Medulla oblongata (tissue), 1 donor: ENCODE data around the gene ADSS2.
"Not testable (repeated sequence)": the region's sequence is repeated elsewhere in the genome, so short reads cannot be mapped to it uniquely, and the experiment has no call there.

Source experiments
- DNase-seq: peaks from one replicate; pipeline ENCODE4 v3.0.0-alpha.2; 2015; ENCODE audit errors: extremely low spot score

The ADSS2 gene

GRCh38 chr1:244365809-244366208 is 85.9 kb downstream of the ADSS2 start:
- no peak for DNase-seq

GRCh38 chr1:244365262-244365661 is 86.4 kb downstream of the ADSS2 start:
- DNase-seq, result not testable (repeated sequence)

GRCh38 chr1:244362476-244362875 is 89.2 kb downstream of the ADSS2 start:
- no peak for DNase-seq

GRCh38 chr1:244361764-244362473 is 89.8 kb downstream of the ADSS2 start:
- peak; percentile 61 for DNase-seq
